Activated CD8-positive, alpha-beta memory T cell treated with anti-CD3 and anti-CD28 coated beads, Interleukin-2, amount 50 U/mL, for 24 hours (primary cell): Measurements from ENCODE around the gene NT5DC3.
"Not testable (repeated sequence)": the region's sequence is repeated elsewhere in the genome, so short reads cannot be mapped to it uniquely, and the experiment has no call there.

Source experiments
- DNase-seq: peaks from one replicate; pipeline ENCODE4 v3.0.0-alpha.2; 2020; ENCODE audit errors: extremely low read depth

Gene NT5DC3

DNA sequence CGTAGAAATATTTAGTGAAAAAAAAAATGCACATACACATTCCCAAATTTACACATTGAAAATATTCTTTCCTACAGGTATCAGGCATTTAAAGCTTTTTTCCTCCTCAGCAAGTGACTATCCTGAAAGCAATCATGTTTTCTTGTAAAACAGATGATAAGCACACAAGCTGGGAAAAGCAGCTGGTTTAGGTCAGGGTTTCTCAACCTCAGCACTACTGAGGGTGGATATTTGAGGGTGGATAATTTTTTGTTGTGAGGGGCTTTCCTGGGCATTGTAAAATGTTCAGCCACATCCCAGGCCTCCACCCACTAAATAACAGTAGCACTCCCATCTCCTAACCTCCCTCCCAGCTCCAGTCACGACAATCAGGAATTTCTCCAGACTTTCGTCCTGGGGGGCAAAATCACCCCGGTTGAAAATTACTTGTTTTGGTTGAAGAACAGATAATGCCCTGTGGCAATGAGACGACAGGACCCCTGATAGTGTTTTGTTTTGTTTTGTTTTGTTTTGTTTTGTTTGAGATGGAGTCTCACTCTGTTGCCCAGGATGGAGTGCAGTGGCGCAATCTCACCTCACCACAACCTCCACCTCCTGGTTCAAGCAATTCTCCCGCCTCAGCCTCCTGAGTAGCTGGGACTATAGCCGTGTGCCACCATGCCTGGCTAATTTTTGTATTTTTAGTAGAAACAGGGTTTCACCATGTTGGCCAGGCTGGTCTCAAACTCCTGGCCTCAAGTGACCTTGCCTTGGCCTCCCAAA, 15.0 kb upstream of the NT5DC3 start:
- no peak for DNase-seq

DNA sequence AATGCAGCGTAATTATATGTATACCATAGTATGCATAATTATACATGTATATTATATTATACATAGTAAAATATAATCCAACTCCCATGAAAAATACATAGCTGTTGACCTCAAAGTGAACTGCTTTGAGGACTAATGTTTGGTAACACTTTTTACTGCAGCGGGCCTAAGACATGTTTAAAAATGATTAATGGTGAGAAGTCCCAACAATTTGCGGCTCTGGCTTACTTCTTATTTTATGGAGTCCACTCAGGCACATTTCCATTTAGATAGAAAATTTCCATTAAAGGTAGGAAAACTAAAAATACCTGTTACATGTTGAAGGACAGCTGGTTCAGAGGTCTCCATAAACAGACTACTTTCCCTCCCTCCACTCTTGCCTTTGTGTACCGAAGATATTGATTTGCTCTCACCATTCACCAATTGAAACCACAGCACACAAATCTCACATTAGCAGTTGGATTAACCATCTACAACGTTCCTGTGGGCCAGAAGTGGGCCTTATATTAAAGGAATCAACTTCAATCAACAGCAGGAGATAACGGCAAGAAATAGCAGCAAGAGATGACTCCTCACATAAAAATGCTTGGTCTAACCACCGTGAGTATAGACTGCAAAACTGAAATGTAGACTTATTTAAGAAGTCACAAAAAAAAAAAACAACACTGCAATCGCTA, 14.1 kb upstream of the NT5DC3 start:
- DNase-seq = no peak

DNA sequence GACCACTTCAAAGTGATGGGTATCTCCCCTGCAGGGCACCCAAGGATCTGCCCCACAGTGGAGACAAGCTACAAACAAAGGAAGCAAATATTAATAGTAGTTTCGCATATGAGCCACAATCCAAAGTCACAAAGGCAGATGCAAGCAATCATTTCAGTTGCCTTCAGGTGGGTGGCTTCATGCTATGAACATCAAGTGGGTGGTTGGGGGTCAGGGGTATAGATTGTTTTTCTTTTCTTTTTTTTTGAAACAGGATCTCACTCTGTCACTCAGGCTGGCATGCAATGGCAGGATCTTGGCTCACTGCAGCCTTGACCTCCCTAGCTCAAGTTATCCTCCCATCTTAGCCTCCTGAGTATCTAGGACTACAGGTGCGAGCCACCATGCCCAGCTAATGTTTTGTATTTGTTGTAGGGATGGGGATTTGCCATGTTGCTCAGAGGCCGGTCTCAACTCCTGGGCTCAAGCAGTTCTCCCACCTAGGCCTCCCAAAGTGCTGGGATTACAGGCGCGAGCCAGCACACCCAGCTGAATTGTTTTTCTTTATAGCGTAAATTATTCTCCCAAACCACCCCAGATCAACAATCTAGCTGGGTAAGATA, 13.4 kb upstream of the NT5DC3 start:
- no peak for DNase-seq

DNA sequence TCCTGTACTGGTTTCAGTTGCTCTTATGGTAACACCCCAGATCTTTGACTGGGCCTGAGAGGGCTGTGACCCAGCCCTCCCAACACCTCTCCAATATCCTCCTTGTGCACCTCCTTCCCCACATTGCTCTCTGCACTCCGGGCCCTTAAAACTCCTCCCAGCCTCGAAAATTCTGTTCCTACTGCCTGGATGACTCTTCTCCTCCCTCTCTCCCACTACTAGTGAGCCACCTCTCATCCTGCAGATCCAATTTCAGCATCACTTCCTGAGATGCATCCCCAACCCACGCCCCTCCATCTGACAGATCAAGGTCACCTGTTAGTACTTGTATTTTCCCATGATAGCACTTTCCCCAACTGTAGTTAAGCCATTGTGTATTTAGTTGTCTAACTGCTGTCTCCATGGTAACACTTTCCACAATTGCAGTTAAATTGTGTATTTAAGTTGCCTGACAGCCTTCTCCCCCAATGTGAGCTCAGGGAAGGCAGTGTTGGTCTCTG, 11.5 kb upstream of the NT5DC3 start:
- DNase-seq = no peak

DNA sequence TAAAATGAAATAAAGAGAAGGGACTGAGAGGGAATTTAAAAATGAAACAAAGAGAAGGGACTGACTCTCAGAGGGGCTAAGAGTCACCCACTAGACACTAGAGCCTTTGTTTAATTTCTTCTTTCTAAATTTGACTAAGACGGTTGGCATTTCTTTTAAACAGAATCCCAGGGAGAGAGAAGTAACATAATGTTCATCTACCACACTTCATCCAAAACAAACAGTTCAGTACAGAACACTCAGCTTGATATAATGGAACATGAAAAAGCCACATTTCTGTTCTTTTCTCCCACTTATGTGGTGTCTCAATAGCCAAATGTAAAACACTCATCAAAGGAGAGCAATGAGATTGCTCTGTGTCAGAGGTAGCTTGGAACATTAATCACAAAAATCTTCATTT, 10.1 kb upstream of the NT5DC3 start:
- no peak for DNase-seq

DNA sequence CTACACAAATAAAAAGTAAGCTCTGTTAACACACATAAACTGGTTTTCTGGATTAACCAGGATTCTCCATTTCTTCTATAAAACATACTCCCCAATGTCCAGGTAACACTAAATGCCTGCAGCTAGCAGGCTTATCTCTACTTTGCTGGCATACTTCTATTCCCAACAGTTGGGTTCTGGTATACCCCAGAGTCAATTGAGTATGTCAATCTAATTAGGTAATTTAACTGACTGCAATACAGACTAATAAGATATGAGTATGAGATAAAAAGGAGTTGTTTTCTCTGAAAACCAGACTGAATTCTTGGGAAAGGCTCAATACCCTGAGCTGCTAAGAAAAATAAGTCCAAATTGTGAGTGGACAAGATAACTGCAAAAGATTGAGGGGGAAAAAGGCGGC, 9.4 kb upstream of the NT5DC3 start:
- no peak for DNase-seq

DNA sequence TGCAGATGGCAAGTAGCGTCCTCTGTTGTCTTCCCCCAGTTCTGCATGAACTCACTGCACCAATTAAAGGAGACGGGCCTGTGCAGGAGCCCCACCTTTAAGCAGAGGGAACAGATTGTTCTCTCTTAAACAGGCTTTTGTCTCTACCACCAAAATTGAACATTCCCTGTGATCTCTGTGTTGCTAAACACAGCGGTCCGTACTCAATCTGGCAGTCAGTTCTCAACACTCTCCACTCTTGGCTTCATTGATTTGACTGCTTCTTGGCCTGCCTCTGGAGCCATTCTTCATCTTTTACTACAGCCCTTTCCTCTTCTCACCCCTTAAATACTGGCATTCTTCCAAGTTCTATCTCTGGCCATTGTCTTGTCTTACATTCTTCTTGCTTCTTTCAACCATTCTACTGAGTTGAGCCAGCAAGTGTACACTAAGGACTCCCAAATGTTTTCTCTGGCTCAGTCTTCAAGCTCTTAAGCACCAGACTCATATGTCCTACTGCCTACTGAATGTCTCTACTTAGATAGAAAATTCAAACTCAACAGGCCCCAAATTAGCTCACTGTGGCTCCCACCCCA, 8.0 kb upstream of the NT5DC3 start:
- DNase-seq = no peak

DNA sequence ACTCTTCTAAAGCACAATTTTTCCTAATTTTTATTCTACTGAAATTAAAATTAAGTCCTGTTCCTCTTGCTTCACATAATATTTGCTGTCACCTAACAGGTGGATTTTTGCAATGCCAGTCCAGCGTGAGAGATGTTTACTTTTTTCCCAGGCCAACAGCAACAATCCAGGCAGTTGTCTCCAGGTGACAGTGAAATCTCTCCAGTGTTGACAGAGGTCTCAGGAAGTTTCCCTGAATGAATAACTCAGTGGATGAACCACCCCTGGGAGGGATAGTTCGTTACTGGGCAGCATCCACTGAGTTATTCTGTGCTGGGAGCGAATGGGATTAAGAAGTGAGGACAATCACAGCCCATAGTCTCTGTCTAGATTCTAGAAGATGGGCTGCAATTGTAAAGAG, 7.1 kb upstream of the NT5DC3 start:
- no peak for DNase-seq

DNA sequence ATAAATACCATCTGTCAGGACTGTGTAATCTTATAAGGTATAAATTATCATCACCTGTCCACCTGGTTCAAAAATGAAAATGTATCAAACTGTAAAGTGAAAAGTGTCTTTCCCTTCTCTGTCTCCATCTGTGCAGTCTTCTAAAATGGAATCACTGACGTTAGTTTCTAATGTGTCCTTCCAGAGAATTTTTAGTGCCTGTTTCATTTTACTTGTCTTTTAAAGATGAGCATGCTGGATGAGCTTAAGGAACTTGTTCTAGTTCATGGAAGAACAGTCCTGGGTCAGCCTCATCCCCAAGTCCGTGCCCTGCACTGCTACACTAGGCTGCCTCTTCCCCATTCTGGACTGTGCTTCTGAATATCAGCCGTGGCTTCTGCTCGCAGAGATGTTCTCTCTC, 5.4 kb upstream of the NT5DC3 start:
- no peak for DNase-seq

DNA sequence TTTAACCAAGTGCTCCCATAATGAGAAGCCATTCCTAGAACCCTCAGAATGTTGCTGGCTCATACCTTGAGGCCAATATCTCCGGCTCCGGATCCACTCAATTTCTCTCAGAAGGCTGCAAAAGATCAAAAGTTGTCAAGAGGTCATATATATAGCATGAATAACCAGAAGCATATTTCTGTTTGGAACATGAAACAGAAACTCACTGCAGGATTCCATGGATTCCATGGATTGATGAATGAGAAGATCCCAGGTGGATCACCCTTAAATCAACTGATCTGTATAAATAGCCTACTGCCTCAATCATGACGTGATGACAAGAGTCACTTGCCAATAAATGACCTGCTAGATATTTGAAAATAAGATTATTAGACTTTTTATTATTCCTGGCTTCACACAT, 3.3 kb upstream of the NT5DC3 start:
- no peak for DNase-seq

DNA sequence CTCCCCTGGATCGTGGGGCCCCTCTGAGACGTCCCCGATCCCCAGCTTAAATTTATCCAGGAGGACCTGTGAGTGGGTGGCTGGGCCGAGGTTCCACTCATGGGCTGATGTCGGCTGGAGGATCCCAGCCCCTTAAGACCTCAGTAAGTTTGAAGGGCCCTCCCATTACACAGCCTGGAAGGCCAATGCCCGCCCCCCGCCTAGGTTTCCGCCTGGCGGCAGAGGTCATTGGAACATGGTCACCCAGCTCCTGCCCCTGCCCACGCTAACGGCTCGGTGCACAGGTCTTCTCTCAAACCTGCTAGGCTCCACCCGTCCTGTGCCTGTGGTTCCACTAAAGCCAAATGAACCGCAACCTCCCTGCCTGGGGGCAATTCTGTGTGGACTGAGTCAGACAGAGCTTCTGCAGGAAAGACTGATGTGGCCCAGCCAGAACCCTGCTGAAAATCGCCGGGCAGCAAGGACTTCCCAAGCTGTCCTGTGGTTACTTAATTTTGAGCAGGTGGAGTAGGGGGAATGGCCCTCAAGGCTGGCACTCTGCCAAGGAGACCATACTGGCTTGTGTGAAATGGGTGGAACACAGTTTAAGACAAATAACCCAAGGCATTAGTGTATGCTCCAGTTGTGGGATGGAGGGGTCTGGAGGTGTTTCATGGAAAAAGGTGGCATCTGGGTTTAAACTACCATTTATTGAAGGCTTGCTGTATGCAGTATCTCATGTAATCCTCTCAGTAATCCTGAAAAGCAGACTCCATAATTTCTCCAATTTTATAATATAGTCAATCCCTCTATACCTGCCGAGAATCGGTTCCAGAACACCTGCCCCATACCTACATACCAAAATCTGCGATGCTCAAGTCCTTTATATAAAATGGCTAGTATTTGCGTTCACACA, 903 bp upstream of the NT5DC3 start:
- DNase-seq = no peak

DNA sequence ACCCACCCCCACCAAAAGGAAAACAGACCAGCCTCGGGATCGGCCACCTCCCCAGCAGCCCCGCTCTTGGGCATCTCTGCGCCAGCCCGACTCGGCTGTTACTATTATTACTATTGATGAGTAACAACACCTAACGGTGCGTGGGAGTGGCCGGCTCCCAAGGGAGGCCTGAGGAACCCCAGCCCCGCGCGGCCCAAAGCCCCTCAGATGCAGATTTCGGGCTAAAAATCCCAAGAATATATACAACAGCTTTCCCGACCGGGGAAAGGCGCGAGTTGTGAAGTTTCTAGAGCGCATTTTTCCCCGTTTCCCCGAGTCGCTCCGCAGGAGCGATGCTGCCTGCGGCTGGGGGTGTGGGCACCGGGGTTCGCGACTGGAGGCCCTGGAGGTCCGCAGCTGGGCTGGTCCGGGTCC, 565 bp downstream of the NT5DC3 start:
- DNase-seq = no peak

DNA sequence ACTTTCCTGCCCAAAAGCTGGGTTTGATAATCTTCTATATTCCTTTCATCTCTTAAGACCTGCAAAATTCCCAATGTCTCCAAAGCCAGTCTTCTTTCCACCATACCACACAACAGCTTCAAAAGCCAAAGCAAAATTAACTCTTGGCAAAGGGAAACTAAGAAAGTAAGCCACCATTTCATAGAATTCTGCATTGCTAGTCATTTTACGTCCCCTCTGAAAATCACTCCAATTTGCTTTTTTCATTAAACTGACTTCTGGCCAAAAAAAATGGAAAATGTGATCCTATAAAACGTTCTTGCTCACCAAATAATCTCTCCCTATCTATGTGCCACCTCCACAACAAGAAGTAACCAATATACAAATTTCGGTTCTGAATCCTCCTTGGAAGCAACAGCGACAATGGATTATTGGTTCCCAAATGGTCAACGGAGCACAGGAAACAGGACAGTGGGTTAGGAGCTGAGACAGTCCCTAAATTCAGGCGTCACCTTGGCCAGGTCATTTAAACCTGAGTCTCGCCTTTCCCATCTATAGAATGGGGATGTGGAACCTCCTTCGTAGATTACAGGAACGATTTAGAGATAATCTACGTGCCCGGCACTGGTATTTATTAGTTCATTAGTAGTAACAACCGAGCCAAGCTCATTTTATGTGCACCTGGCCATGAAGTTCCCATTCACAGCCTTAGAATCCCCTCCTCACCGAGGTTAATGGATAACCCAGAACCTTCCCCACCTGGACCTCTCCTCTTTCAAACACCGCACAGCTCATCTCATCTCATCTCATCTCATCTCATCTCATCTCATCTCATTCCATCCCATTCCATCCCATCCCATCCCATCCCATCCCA, 1.2 kb downstream of the NT5DC3 start:
- DNase-seq = no peak

DNA sequence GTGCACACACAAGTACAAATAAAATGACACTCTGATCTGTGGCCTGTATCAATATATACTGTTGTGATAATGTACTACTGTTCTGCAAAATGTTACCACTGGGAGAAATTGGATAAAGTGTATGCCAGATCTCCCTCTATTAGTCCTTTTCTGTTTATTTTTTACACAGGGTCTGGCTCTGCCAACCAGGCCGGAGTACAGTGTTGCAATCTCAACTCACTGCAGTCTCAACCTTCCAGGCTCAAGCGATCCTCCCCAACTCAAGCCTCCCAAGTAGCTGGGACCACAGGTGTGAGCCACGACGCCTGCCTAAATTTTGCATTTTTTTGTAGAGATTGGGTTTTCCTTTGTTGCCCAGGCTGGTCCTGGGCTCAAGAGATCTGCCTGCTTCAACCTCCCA, 1.9 kb downstream of the NT5DC3 start:
- DNase-seq = no peak

DNA sequence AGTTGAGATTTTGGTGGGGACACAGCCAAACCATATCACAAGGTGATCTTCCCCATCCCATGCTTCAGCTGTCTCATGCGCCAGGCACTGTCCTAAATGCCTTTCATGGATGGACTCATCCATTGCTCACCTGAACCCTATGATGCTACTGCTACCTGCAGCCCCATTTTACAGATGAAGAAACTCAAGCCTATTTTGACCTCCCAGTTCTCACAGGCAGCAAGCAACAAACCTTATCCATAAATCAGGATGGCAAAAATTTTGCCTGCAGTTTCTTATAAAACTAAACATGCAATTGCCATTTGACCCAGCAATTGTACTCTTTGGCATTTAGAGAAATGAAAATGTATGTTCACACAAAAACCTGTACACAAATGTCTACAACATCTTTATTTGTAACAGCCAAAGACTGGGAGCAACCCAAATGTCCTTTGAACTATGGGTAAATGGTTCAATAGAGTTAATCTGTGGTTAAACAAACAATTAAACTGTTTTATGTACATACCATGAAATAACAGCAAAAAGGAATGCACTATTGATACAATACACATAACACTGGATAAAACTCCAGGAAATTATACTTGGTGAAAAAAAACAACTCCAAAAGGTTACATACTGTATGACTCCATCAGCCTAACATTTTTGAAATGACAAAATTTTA, 2.6 kb downstream of the NT5DC3 start:
- no peak for DNase-seq

DNA sequence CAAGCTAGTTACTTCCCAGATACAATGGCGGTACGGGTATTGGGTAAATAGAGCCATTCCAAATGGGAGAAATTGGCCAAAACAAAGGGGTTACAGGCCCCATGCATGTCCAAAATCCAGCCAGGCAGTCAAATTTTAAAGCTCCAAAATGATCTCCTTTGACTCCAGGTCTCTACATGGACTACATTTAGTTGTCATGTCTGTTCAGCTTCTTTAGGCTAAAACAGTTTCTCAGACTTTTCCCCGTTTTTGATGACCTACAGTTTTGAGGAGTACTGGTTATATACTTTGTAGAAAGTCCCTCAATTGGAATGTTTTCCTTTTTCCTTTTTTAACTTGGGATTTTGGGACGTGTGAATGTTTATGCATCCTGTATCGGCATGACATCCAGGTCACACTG, 4.7 kb downstream of the NT5DC3 start:
- DNase-seq = no peak

DNA sequence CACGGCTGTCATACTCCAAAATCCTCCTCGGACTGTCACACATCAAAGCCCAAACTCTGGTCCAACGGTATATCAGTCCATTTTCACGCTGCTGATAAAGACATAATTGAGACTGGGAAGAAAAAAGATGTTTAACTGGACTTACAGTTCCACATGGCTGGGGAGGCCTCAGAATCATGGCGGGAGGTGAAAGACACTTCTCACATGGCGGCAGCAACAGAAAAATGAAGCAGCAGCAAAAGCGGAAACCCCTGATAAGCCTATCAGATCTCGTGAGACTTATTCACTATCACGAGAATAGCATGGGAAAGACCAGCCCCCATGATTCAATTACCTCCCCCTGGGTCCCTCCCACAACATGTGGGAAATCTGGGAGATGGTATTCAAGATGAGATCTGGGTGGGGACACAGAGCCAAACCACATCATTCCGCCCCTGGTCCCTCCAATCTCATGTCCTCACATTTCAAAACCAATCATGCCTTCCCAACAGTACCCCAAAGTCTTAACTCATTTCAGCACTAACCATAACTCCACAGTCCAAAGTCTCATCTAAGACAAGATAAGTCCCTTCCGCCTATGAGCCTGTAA, 5.2 kb downstream of the NT5DC3 start:
- DNase-seq = not testable (repeated sequence)

DNA sequence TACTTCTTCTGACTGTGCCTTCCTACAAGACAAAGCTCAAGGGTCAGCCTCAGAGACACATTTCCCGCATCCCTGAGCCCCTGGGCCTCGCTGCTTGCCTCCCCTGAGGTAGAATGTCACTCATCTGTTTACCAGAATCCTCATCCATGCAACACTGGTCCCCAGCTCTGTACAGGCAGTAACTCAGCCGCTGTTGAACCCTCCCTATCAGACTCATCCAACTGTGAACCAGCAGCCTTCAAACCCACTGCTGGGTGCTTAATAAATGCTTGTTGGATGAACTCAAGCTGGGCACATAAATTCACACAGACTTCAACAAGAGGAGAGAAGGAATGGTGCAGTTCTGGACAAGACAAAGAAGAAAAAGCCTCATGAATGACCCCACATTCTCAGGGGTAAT, 6.1 kb downstream of the NT5DC3 start:
- no peak for DNase-seq

DNA sequence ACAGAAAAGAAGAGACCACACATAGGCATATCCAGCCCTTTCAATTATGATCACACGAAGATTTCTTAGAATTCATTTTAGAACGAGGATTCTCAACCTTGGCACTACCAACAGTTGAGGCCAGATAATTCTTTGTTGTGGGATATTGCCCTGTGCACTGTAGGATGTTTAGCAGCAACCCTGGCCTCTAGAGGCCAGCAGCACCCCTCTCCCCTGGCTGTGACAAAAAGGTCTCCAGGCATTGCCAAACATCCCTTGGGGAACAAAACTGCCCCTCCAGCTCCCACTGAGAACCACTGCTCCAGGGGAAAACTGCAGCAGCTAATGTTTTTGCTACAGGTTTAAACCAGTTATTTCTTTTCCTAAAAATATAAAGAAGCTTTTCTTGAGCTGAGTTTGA, 7.1 kb downstream of the NT5DC3 start:
- no peak for DNase-seq
